Spleen (tissue), 7 donors: ENCODE data around the gene USH2A.

ENCODE experiments used
- POLR2A ChIP-seq, 3 donors: fragments of 450-650 bp; IDR thresholded peaks; one replicate each; pipeline ENCODE4 v1.5.1; 2017; ENCODE audit warnings: antibody characterized with exemption in 3 of 3, mild to moderate bottlenecking in 1 of 3
- POLR2AphosphoS5 ChIP-seq, 3 donors: sonication (generic); formaldehyde crosslinking; IDR thresholded peaks; one replicate each; pipeline ENCODE4 v1.5.1; 2017; ENCODE audit warnings: antibody characterized with exemption in 3 of 3
- TF ChIP-seq, protein P1 (sequence below), 11 experiments: fragments of 200-600 bp in 7 of 11; fragments of 450-650 bp in 4 of 11; sonication (generic) in 4 of 11; IDR thresholded peaks in 8 of 11; conservative IDR thresholded peaks in 3 of 11; 1 replicate in 7 of 11; 2 replicates in 4 of 11; pipeline versions ENCODE4 v1.4.0 to v1.8.0; 2016 to 2021; ENCODE audit warnings: antibody characterized with exemption in 11 of 11, inconsistent platforms in 4 of 11, mild to moderate bottlenecking in 1 of 11
- donor health status: DM: no; HTN: no; CAD: no; lungs with moderate emphysema.
- donor health status: DM: no; HTN: no; CAD: no.
- donor health status: DM: no; HTN: no; CAD: no.

DNA sequence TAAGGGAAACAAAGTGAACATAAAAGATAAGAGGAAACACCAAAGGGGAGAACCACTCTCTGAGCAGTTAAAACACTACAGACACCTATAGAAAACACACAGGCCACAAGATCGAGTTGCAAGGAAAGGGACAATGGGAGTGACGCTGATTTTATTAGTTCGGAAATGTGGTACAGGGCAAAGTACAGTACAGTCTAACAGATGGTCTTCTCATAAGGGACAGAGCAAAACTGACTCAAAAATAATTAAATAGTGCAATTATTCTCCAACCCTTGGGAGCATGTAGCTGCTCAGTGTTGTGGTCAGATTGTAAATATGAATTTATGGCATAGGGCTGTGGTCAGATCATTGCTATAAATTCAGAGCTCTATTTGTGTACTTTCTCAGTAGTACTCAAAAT lies 352.0 kb downstream of the USH2A start:
- TF ChIP-seq POLR2A (IDR thresholded peaks at IDR 0.05) = no peak
- TF ChIP-seq, protein P1, sequence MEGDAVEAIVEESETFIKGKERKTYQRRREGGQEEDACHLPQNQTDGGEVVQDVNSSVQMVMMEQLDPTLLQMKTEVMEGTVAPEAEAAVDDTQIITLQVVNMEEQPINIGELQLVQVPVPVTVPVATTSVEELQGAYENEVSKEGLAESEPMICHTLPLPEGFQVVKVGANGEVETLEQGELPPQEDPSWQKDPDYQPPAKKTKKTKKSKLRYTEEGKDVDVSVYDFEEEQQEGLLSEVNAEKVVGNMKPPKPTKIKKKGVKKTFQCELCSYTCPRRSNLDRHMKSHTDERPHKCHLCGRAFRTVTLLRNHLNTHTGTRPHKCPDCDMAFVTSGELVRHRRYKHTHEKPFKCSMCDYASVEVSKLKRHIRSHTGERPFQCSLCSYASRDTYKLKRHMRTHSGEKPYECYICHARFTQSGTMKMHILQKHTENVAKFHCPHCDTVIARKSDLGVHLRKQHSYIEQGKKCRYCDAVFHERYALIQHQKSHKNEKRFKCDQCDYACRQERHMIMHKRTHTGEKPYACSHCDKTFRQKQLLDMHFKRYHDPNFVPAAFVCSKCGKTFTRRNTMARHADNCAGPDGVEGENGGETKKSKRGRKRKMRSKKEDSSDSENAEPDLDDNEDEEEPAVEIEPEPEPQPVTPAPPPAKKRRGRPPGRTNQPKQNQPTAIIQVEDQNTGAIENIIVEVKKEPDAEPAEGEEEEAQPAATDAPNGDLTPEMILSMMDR (IDR thresholded peaks at IDR 0.05 in 8 of 11, conservative IDR thresholded peaks at IDR 0.05 in 3 of 11) = no peak
- no peak for TF ChIP-seq POLR2AphosphoS5 (IDR thresholded peaks at IDR 0.05)
